ENCODE measurements around the gene ASCL5.

GRCh38 chr1:201096977-201097856, 29.8 kb downstream of the ASCL5 start:
- TF ChIP-seq CTCF (IDR thresholded peaks at IDR 0.05) (no peak), POLR2A (IDR thresholded peaks at IDR 0.05) (no peak)
